Smooth muscle cell (in vitro differentiated cells): ENCODE results near the gene SMCO4. TPM values are rescaled to one million over a fixed set of nuclear protein-coding genes. Genes with fewer than 3 reads are reported as not detected.

Source experiments
- DNase-seq: peaks from one replicate; lab custom pipeline; 2025; ENCODE audit not compliant: unreplicated experiment; lab: John Stamatoyannopoulos, UW
- H2AFZ ChIP-seq: fragments of 200-600 bp; sonication (generic); 2 replicates; pipeline ENCODE4 v1.6.0; 2016; ENCODE audit warnings: antibody characterized with exemption, low read depth, mild to moderate bottlenecking
- H3F3A ChIP-seq: fragments of 200-600 bp; sonication (generic); 2 replicates; pipeline ENCODE4 v1.6.0; 2017; ENCODE audit warnings: antibody characterized with exemption, low read depth
- H3K27ac ChIP-seq: fragments of 200-600 bp; sonication (generic); 2 replicates; pipeline ENCODE4 v1.5.1; 2016; ENCODE audit warnings: low read depth, mild to moderate bottlenecking
- H3K27me3 ChIP-seq: fragments of 200-600 bp; sonication (generic); 2 replicates; pipeline ENCODE4 v1.6.1; 2016; ENCODE audit warnings: low read depth, mild to moderate bottlenecking
- H3K36me3 ChIP-seq: fragments of 200-600 bp; sonication (generic); 2 replicates; pipeline ENCODE4 v1.5.1; 2016; ENCODE audit warnings: low read depth
- H3K4me1 ChIP-seq: fragments of 200-600 bp; sonication (generic); 2 replicates; pipeline ENCODE4 v1.5.1; 2016; ENCODE audit warnings: low read depth
- H3K4me2 ChIP-seq: fragments of 200-600 bp; sonication (generic); 2 replicates; pipeline ENCODE4 v1.6.0; 2016; ENCODE audit warnings: mild to moderate bottlenecking
- H3K4me3 ChIP-seq: fragments of 200-600 bp; sonication (generic); 2 replicates; pipeline ENCODE4 v1.5.1; 2016; ENCODE audit warnings: mild to moderate bottlenecking
- H3K79me2 ChIP-seq: fragments of 200-600 bp; sonication (generic); 2 replicates; pipeline ENCODE4 v1.6.0; 2016; ENCODE audit warnings: low read depth, mild to moderate bottlenecking
- H3K9ac ChIP-seq: fragments of 200-600 bp; sonication (generic); 2 replicates; pipeline ENCODE4 v1.6.0; 2016; ENCODE audit warnings: low read depth
- H3K9me3 ChIP-seq: fragments of 200-600 bp; sonication (generic); replicated peaks from 2 replicates; pipeline ENCODE4 v1.5.1; 2016; ENCODE audit warnings: low read depth
- H4K20me1 ChIP-seq: fragments of 200-600 bp; sonication (generic); 2 replicates; pipeline ENCODE4 v1.6.0; 2016; ENCODE audit warnings: low read depth
- WGBS: methylation state at CpG from one replicate; pipeline ENCODE4 v1.1.7; 2016; ENCODE audit warnings: low lambda C conversion rate; 5-methylcytosine and 5-hydroxymethylcytosine counted together
- polyA plus RNA-seq: library from polyadenylated mRNA; unstranded; fragments of >200 nt; fragmentation: Nextera tagmentation; extraction: Ambion mirVana; gene quantifications from 2 replicates; pipeline ENCODE4 v1.2.1, GENCODE V29; 2016
- total RNA-seq: library from RNA; depleted of rRNA; stranded (reverse); fragments of >200 nt; gene quantifications from 2 replicates; pipeline ENCODE4 v1.2.3, GENCODE V29; 2014
- TF ChIP-seq, protein P1 (sequence below): fragments of 200-600 bp; sonication (generic); IDR thresholded peaks from 2 replicates; pipeline ENCODE4 v1.5.1; 2017; ENCODE audit warnings: borderline replicate concordance, mild to moderate bottlenecking, antibody characterized with exemption; ENCODE audit not compliant: insufficient read depth, poor library complexity, severe bottlenecking

The SMCO4 gene
- total and polyA plus RNA-seq, 2 experiments from 2014 or later: 13.8 to 50.7 TPM

DNA sequence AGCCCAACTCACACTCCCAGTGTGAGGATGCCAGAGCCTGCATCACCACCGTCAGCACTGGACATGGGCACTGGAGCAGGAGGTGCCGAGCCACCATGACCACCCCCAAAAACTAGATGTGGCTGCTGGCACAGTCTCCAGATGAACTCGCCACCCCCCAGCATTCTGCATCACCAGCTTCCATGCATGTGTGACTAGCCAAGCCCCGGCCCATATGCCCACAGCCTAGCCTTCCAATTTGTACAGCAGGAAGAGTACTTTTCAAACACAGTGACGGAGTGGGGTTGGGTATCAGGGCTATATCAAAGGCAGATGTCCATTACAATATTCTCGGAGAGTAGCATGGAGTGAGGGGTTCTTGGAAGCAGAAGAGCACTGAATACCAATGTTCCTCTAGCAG, 62.9 kb downstream of the SMCO4 start:
- WGBS: over 99% methylated on average over 6 of the region's 6 CpGs
- no peak overlapping the region for H3K4me2 ChIP-seq
- no peak overlapping the region for H3K4me3 ChIP-seq
- DNase-seq: no peak
- TF ChIP-seq, protein P1, sequence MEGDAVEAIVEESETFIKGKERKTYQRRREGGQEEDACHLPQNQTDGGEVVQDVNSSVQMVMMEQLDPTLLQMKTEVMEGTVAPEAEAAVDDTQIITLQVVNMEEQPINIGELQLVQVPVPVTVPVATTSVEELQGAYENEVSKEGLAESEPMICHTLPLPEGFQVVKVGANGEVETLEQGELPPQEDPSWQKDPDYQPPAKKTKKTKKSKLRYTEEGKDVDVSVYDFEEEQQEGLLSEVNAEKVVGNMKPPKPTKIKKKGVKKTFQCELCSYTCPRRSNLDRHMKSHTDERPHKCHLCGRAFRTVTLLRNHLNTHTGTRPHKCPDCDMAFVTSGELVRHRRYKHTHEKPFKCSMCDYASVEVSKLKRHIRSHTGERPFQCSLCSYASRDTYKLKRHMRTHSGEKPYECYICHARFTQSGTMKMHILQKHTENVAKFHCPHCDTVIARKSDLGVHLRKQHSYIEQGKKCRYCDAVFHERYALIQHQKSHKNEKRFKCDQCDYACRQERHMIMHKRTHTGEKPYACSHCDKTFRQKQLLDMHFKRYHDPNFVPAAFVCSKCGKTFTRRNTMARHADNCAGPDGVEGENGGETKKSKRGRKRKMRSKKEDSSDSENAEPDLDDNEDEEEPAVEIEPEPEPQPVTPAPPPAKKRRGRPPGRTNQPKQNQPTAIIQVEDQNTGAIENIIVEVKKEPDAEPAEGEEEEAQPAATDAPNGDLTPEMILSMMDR: no peak
- no peak overlapping the region for H3K9ac ChIP-seq
- H3K9me3 ChIP-seq: no peaks in the 10 kb centered on the region
- H4K20me1 ChIP-seq: peaks cover 84% of the 10 kb centered on the region
- H3K27me3 ChIP-seq: no peaks in the 10 kb centered on the region
- H3K27ac ChIP-seq: no peak overlapping the region
- H3F3A ChIP-seq: no peaks in the 10 kb centered on the region
- no peaks in the 10 kb centered on the region for H3K79me2 ChIP-seq
- H3K36me3 ChIP-seq: no peaks in the 10 kb centered on the region
- H3K4me1 ChIP-seq: peaks cover 21% of the 10 kb centered on the region
- H2AFZ ChIP-seq: no peak overlapping the region

- H3F3A ChIP-seq: no peaks in the 10 kb centered on the region
- TF ChIP-seq, protein P1: no peak
- H4K20me1 ChIP-seq: peaks cover 70% of the 10 kb centered on the region
- no peak overlapping the region for H3K4me2 ChIP-seq
- 97% methylated on average over 19 of the region's 19 CpGs for WGBS
- H3K36me3 ChIP-seq: no peaks in the 10 kb centered on the region
- H3K9me3 ChIP-seq: no peaks in the 10 kb centered on the region
- H3K9ac ChIP-seq: no peak overlapping the region
- H3K4me3 ChIP-seq: no peak overlapping the region
- no peaks in the 10 kb centered on the region for H3K79me2 ChIP-seq
- H3K27ac ChIP-seq: no peak overlapping the region
- no peaks in the 10 kb centered on the region for H3K27me3 ChIP-seq
- H2AFZ ChIP-seq: no peak overlapping the region
- H3K4me1 ChIP-seq: peaks cover 21% of the 10 kb centered on the region
- no peak for DNase-seq
These were observed 64.3 kb downstream of the SMCO4 start for GRCh38 chr11:93478841-93479240.

DNA sequence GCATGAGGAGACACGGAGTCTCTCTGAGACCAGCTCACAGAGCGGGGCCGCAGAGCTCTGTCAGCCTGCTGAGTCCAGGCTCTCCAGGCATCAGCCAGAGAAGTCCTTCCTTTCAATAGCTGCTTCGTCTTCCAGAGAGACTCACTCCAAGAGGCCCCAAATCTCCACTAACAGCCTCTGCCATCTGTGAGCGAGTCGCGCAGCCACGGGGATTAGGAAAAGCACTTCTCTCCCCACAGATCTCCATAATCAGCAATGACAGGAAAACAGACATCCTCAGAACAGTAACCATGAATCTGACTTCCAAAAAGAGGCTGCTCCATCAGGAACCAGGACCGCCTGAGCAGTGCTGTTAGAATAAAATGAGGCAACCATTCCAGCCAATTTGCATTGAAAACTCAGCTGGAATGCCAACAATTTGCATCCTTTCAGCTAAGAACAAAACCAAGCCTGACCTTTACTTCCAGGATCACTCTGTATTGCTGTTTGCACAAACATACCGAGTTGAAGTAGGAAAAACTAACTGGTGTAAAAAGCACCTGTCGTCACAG, 65.4 kb downstream of the SMCO4 start:
- H4K20me1 ChIP-seq: peaks cover 61% of the 10 kb centered on the region
- no peak overlapping the region for H3K4me3 ChIP-seq
- H3F3A ChIP-seq: no peaks in the 10 kb centered on the region
- H2AFZ ChIP-seq: no peak overlapping the region
- H3K36me3 ChIP-seq: no peaks in the 10 kb centered on the region
- no peak overlapping the region for H3K9ac ChIP-seq
- H3K27me3 ChIP-seq: no peaks in the 10 kb centered on the region
- H3K79me2 ChIP-seq: no peaks in the 10 kb centered on the region
- H3K27ac ChIP-seq: no peak overlapping the region
- H3K9me3 ChIP-seq: no peaks in the 10 kb centered on the region
- H3K4me2 ChIP-seq: peak overlapping the region; percentile 37
- H3K4me1 ChIP-seq: peaks cover 21% of the 10 kb centered on the region
- 18% methylated on average over 11 of the region's 11 CpGs for WGBS
- TF ChIP-seq, protein P1: no peak
- DNase-seq: peak; percentile 12

DNA sequence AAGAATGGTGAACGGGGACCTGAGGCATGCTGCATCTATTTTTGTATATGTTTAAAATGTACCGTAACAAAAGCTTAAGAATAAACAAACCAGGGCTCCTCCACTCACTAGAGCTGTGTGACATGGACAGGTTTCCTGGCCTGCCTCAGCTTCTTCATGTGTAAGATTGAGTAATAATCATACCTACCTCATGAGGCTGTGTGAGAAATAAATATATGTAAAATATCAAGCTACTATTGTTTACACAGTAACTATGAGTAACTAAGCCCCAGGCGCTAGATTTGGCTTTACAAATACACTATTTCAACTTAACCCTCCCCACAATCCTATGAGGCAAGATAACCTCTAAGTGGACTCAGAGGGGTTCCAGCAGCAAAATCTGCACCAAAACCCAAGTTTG, 66.4 kb downstream of the SMCO4 start:
- no peak overlapping the region for H2AFZ ChIP-seq
- H3K79me2 ChIP-seq: no peaks in the 10 kb centered on the region
- no peaks in the 10 kb centered on the region for H3K27me3 ChIP-seq
- H3K9ac ChIP-seq: no peak overlapping the region
- H3K4me3 ChIP-seq: no peak overlapping the region
- no peak overlapping the region for H3K4me2 ChIP-seq
- 57% methylated on average over 3 of the region's 3 CpGs for WGBS
- no peaks in the 10 kb centered on the region for H3K9me3 ChIP-seq
- H4K20me1 ChIP-seq: peaks cover 51% of the 10 kb centered on the region
- TF ChIP-seq, protein P1: no peak
- H3F3A ChIP-seq: no peaks in the 10 kb centered on the region
- peaks cover 21% of the 10 kb centered on the region for H3K4me1 ChIP-seq
- no peaks in the 10 kb centered on the region for H3K36me3 ChIP-seq
- H3K27ac ChIP-seq: no peak overlapping the region
- DNase-seq: no peak
